Measurements from ENCODE around the gene ENAH. TPM values are rescaled to one million over a fixed set of nuclear protein-coding genes. Genes with fewer than 3 reads are reported as not detected.
A peak's percentile ranks its signal among the peaks of the same experiment; 100 is the strongest.
"Not testable (repeated sequence)": the region's sequence is repeated elsewhere in the genome, so short reads cannot be mapped to it uniquely, and the experiment has no call there.

Gene ENAH
- polyA plus RNA-seq (2011; rRNA removed) = 40.9 and 68.7 TPM in 2 replicates
- polyA minus RNA-seq (2011; rRNA and poly(A)+ RNA removed) = 42.0 and 49.4 TPM in 2 replicates

GRCh38 chr1:225652729-225653462 is at the start of gene ENAH:
TSS of gene ENAH (minus strand) at chr1:225653123. CDS start at chr1:225652690, 433 bp downstream.
- CTCF ChIA-PET = interaction anchor here (0.8 to 1.7 kb wide), 5 partner anchors 9 to 178 kb away, joined by 3 to 10 read pairs (median 3); partner anchors contain the start of gene SRP9
- POLR2A ChIA-PET = interaction anchor here (0.7 to 0.8 kb wide), 2 partner anchors 49 to 90 kb away, joined by 4 to 6 read pairs; no protein-coding TSS in a partner anchor
- Histone ChIP-seq H3K36me3 (ENCODE audit: control insufficient read depth, insufficient read depth, low read length) (no peaks in the 10 kb centered on the region), H3K27me3 (ENCODE audit: control insufficient read depth, insufficient read depth, low read length) (no peaks in the 10 kb centered on the region), H3K4me3 (ENCODE audit: low read depth, low read length) (peak within 1 kb of the TSS; percentile 79)
- no peak for DNase-seq (ENCODE audit: low read depth)
- TF ChIP-seq CTCF (IDR thresholded peaks at IDR 0.05; ENCODE audit: insufficient read depth, low read depth, low read length) = no peak

GRCh38 chr1:225700889-225701465 is 48.1 kb upstream of the ENAH start:
- Histone ChIP-seq H3K4me3 (ENCODE audit: low read depth, low read length) (no peak overlapping the region), H3K36me3 (ENCODE audit: control insufficient read depth, insufficient read depth, low read length) (no peaks in the 10 kb centered on the region), H3K27me3 (ENCODE audit: control insufficient read depth, insufficient read depth, low read length) (no peaks in the 10 kb centered on the region)
- no peak for DNase-seq (ENCODE audit: low read depth)
- TF ChIP-seq CTCF (IDR thresholded peaks at IDR 0.05; ENCODE audit: insufficient read depth, low read depth, low read length) = no peak
- ChIA-PET POLR2A (interaction anchor here (0.6 to 1.0 kb wide), 2 partner anchors 10 to 67 kb away, joined by 3 to 5 read pairs; no protein-coding TSS in a partner anchor), CTCF (interaction anchor here (1.3 kb wide), 1 partner anchor 71 kb away, joined by 7 read pairs; no protein-coding TSS in a partner anchor)

GRCh38 chr1:225700164-225700821 is 47.4 kb upstream of the ENAH start:
- H3K36me3 ChIP-seq (ENCODE audit: control insufficient read depth, insufficient read depth, low read length) = no peaks in the 10 kb centered on the region
- no peak for TF ChIP-seq CTCF (IDR thresholded peaks at IDR 0.05; ENCODE audit: insufficient read depth, low read depth, low read length)
- POLR2A ChIA-PET = interaction anchor here (0.6 to 1.0 kb wide), 3 partner anchors 9 to 68 kb away, joined by 3 to 5 read pairs (median 3); no protein-coding TSS in a partner anchor
- no peaks in the 10 kb centered on the region for H3K27me3 ChIP-seq (ENCODE audit: control insufficient read depth, insufficient read depth, low read length)
- peak; percentile 96 for DNase-seq (ENCODE audit: low read depth)
- no peak overlapping the region for H3K4me3 ChIP-seq (ENCODE audit: low read depth, low read length)
- CTCF ChIA-PET = interaction anchor here (0.5 to 1.3 kb wide), 2 partner anchors 72 to 652 kb away, joined by 3 to 7 read pairs; no protein-coding TSS in a partner anchor

GRCh38 chr1:225699336-225699735 is 46.4 kb upstream of the ENAH start:
- no peak for TF ChIP-seq CTCF (IDR thresholded peaks at IDR 0.05; ENCODE audit: insufficient read depth, low read depth, low read length)
- H3K4me3 ChIP-seq (ENCODE audit: low read depth, low read length) = no peak overlapping the region
- CTCF ChIA-PET = interaction anchor here (1.2 to 1.7 kb wide), 3 partner anchors 69 to 73 kb away, joined by 3 to 7 read pairs (median 5); no protein-coding TSS in a partner anchor

GRCh38 chr1:225698194-225698593 is 45.3 kb upstream of the ENAH start:
- DNase-seq (ENCODE audit: low read depth); POLR2A ChIA-PET; H3K4me3 ChIP-seq (ENCODE audit: low read depth, low read length); H3K36me3 ChIP-seq (ENCODE audit: control insufficient read depth, insufficient read depth, low read length); H3K27me3 ChIP-seq (ENCODE audit: control insufficient read depth, insufficient read depth, low read length): not testable (repeated sequence)
- CTCF ChIA-PET = interaction anchor here (1.2 to 1.7 kb wide), 2 partner anchors 71 to 73 kb away, joined by 3 to 5 read pairs; no protein-coding TSS in a partner anchor

More at GRCh38 chr1:225699336-225699735, 46.4 kb upstream of the ENAH start:
- Histone ChIP-seq H3K27me3 (ENCODE audit: control insufficient read depth, insufficient read depth, low read length) (no peaks in the 10 kb centered on the region), H3K36me3 (ENCODE audit: control insufficient read depth, insufficient read depth, low read length) (no peaks in the 10 kb centered on the region)
- no peak for DNase-seq (ENCODE audit: low read depth)
- POLR2A ChIA-PET = interaction anchor here (0.5 kb wide), 1 partner anchor 68 kb away, joined by 4 read pairs; no protein-coding TSS in a partner anchor

All from BJ (cell line).